IMR-90 (cell line): ENCODE measurements around the gene PDHB. TPM values are rescaled to one million over a fixed set of nuclear protein-coding genes. Genes with fewer than 3 reads are reported as not detected.

Experiments used
- ATAC-seq: fragments of 200-7000 bp; cut with Tn5 transposase; 2 replicates; pipeline ENCODE4 v1.9.1; 2020; ENCODE audit warnings: low read depth, mild to moderate bottlenecking, moderate library complexity
- BruUV-seq: library from RNA; stranded (reverse); fragments of 400-500 nt; replicated peaks from 2 replicates; lab custom pipeline; 2021; lab: Mats Ljungman, UMichigan
- CTCF ChIA-PET: fragments of 300-600 bp; formaldehyde crosslinking; extraction: SDS; loops from one replicate; lab custom pipeline; 2021; ENCODE audit warnings: antibody characterized with exemption; lab: Yijun Ruan, JAX
- POLR2A ChIA-PET: fragments of 300-600 bp; sonication (Branson Sonifier 250); formaldehyde crosslinking; loops from one replicate; lab custom pipeline; 2022; ENCODE audit warnings: antibody characterized with exemption; ENCODE audit not compliant: unreplicated experiment; lab: Charles Lee
- DNase-seq: peaks from one replicate; pipeline ENCODE4 v3.0.0; 2013
- H2AFZ ChIP-seq: replicated peaks from 2 replicates; pipeline ENCODE3; 2013; ENCODE audit warnings: low read length, mild to moderate bottlenecking; ENCODE audit not compliant: poor library complexity
- H2AK5ac ChIP-seq: 2 replicates; pipeline ENCODE4 v1.6.1; 2013; ENCODE audit warnings: low read depth, low read length, inconsistent platforms
- H2AK9ac ChIP-seq: replicated peaks from 2 replicates; pipeline ENCODE3; 2013; ENCODE audit warnings: mild to moderate bottlenecking, low read depth, low read length, moderate library complexity; ENCODE audit not compliant: poor library complexity
- H2BK120ac ChIP-seq: 2 replicates; pipeline ENCODE4 v1.6.1; 2013; ENCODE audit warnings: low read depth, low read length, inconsistent platforms
- H2BK15ac ChIP-seq: 3 replicates; pipeline ENCODE4 v1.6.1; 2013; ENCODE audit warnings: low read depth, low read length, inconsistent platforms
- H2BK20ac ChIP-seq: 2 replicates; pipeline ENCODE4 v1.6.1; 2013; ENCODE audit warnings: low read depth, mild to moderate bottlenecking, inconsistent platforms, low read length, moderate library complexity
- H2BK5ac ChIP-seq: 2 replicates; pipeline ENCODE4 v1.6.1; 2013; ENCODE audit warnings: mild to moderate bottlenecking, low read depth, low read length, inconsistent platforms; ENCODE audit not compliant: poor library complexity, severe bottlenecking
- H3K14ac ChIP-seq: replicated peaks from 2 replicates; pipeline ENCODE4 v1.6.1; 2013; ENCODE audit warnings: low read depth, low read length, inconsistent platforms
- H3K18ac ChIP-seq: 2 replicates; pipeline ENCODE4 v1.6.1; 2013; ENCODE audit warnings: low read depth, low read length, control low read depth
- H3K23ac ChIP-seq: 2 replicates; pipeline ENCODE4 v1.6.1; 2013; ENCODE audit warnings: low read depth, low read length, inconsistent platforms
- H3K27ac ChIP-seq: 2 replicates; pipeline ENCODE4 v1.5.1; 2013; ENCODE audit warnings: mild to moderate bottlenecking, control low read depth, low read length; ENCODE audit not compliant: insufficient read depth
- H3K27me3 ChIP-seq: 2 replicates; pipeline ENCODE4 v1.6.1; 2013; ENCODE audit warnings: low read length; ENCODE audit not compliant: control insufficient read depth, insufficient read depth
- H3K36me3 ChIP-seq: 2 replicates; pipeline ENCODE4 v1.6.1; 2013; ENCODE audit warnings: low read length, mixed read lengths; ENCODE audit not compliant: control insufficient read depth, insufficient read depth
- H3K4ac ChIP-seq: 2 replicates; pipeline ENCODE4 v1.6.1; 2013; ENCODE audit warnings: low read depth, low read length, inconsistent platforms
- H3K4me1 ChIP-seq: 2 replicates; pipeline ENCODE4 v1.6.1; 2013; ENCODE audit warnings: low read length, mixed read lengths; ENCODE audit not compliant: control insufficient read depth, insufficient read depth
- H3K4me2 ChIP-seq: 2 replicates; pipeline ENCODE4 v1.6.1; 2013; ENCODE audit warnings: low read depth, mild to moderate bottlenecking, control low read depth, low read length, moderate library complexity
- H3K4me3 ChIP-seq: 2 replicates; pipeline ENCODE4 v1.5.1; 2013; ENCODE audit warnings: low read depth, mild to moderate bottlenecking, control low read depth, low read length, moderate library complexity; ENCODE audit not compliant: insufficient read depth
- H3K56ac ChIP-seq: 2 replicates; pipeline ENCODE4 v1.6.1; 2013; ENCODE audit warnings: low read length, inconsistent platforms; ENCODE audit not compliant: insufficient read depth; ENCODE audit errors: extremely low read depth
- H3K79me1 ChIP-seq, 2 experiments: 2 replicates each; pipeline ENCODE4 v1.6.1; 2013; ENCODE audit warnings: low read length in 2 of 2, inconsistent platforms in 1 of 2, low read depth in 1 of 2
- H3K9ac ChIP-seq: 2 replicates; pipeline ENCODE4 v1.6.1; 2013; ENCODE audit warnings: low read depth, low read length, control low read depth
- H3K9me1 ChIP-seq: 2 replicates; pipeline ENCODE4 v1.6.1; 2013; ENCODE audit warnings: low read length, inconsistent platforms; ENCODE audit not compliant: insufficient read depth
- H3K9me3 ChIP-seq: 2 replicates; pipeline ENCODE4 v1.6.1; 2013; ENCODE audit warnings: low read length; ENCODE audit not compliant: control insufficient read depth, insufficient read depth
- H4K20me1 ChIP-seq: 2 replicates; pipeline ENCODE4 v1.6.1; 2013; ENCODE audit warnings: low read length, inconsistent platforms; ENCODE audit not compliant: insufficient read depth
- H4K5ac ChIP-seq: 2 replicates; pipeline ENCODE4 v1.6.1; 2013; ENCODE audit warnings: mild to moderate bottlenecking, low read depth, low read length, control low read depth
- H4K8ac ChIP-seq, 2 experiments: 2 replicates each; pipeline ENCODE4 v1.6.1; 2013; ENCODE audit warnings: low read depth in 2 of 2, low read length in 2 of 2, control low read depth in 1 of 2, inconsistent platforms in 1 of 2
- H4K91ac ChIP-seq: 2 replicates; pipeline ENCODE4 v1.6.1; 2013; ENCODE audit warnings: low read depth, low read length, inconsistent platforms; ENCODE audit not compliant: insufficient read depth
- BHLHE40 ChIP-seq: fragments of 150-350 bp; IDR thresholded peaks from 2 replicates; pipeline ENCODE4 v1.6.1; 2016; ENCODE audit warnings: mild to moderate bottlenecking, low read depth, low read length
- CHD1 ChIP-seq: IDR thresholded peaks from 2 replicates; pipeline ENCODE4 v1.6.1; 2012; ENCODE audit warnings: low read depth, low read length, improper control_type of control experiment
- ELK1 ChIP-seq: fragments of 150-350 bp; IDR thresholded peaks from 2 replicates; pipeline ENCODE4 v1.6.1; 2016; ENCODE audit warnings: low read depth, mild to moderate bottlenecking, low read length, moderate library complexity, borderline replicate concordance
- MXI1 ChIP-seq: IDR thresholded peaks from 2 replicates; pipeline ENCODE4 v1.6.1; 2012; ENCODE audit warnings: low read depth, mild to moderate bottlenecking, low read length, moderate library complexity, borderline replicate concordance
- NFE2L2 ChIP-seq: fragments of 150-350 bp; IDR thresholded peaks from 2 replicates; pipeline ENCODE4 v1.6.1; 2016; ENCODE audit warnings: low read depth, mild to moderate bottlenecking, low read length
- POLR2A ChIP-seq: IDR thresholded peaks from 2 replicates; pipeline ENCODE4 v1.6.1; 2012; ENCODE audit warnings: mild to moderate bottlenecking, low read depth, low read length
- RCOR1 ChIP-seq: IDR thresholded peaks from 2 replicates; pipeline ENCODE4 v1.6.1; 2012; ENCODE audit warnings: mild to moderate bottlenecking, low read length, improper control_type of control experiment; ENCODE audit not compliant: insufficient replicate concordance
- RFX5 ChIP-seq: IDR thresholded peaks from 2 replicates; pipeline ENCODE4 v1.8.0; 2012; ENCODE audit warnings: low read depth, mild to moderate bottlenecking, low read length, moderate library complexity
- SMC3 ChIP-seq: fragments of 150-350 bp; IDR thresholded peaks from 2 replicates; pipeline ENCODE4 v1.6.1; 2016; ENCODE audit warnings: low read depth, mild to moderate bottlenecking, antibody characterized with exemption, low read length, moderate library complexity
- WGBS, 2 experiments: methylation state at CpG; one replicate each; pipeline versions ENCODE4 v1.1.5 to v1.1.7; 2013; ENCODE audit warnings: missing lambda C conversion rate in 2 of 2; ENCODE audit not compliant: insufficient read length in 1 of 2; ENCODE audit errors: extremely low coverage in 2 of 2; 5-methylcytosine and 5-hydroxymethylcytosine counted together
- dilution Hi-C: fragments of 300-500 bp; cut with HindIII; formaldehyde crosslinking; loops from one replicate; pipeline ENCODE4 v1.14.3; 2018; ENCODE audit warnings: low sequenced_read_pairs; ENCODE audit not compliant: unreplicated experiment
- in situ Hi-C: fragments of 300-500 bp; cut with MboI; formaldehyde crosslinking; loops from 3 replicates; pipeline ENCODE4 v1.14.3; 2019; ENCODE audit warnings: low sequenced_read_pairs, inconsistent platforms, mixed read lengths
- intact Hi-C: fragments of 100-400 bp; cut with micrococcal nuclease; formaldehyde crosslinking; loops from 2 replicates; pipeline ENCODE4 v1.10.0; 2022
- polyA plus RNA-seq, 3 experiments: library from polyadenylated mRNA; depleted of rRNA; stranded (reverse); fragments of >200 nt; gene quantifications; 2 replicates each; pipeline ENCODE4 v1.2.3, GENCODE V29; 2012; ENCODE audit warnings: low replicate concordance in 1 of 3
- total RNA-seq: library from RNA; depleted of rRNA; stranded (reverse); fragments of >200 nt; gene quantifications from 2 replicates; pipeline ENCODE4 v1.2.3, GENCODE V29; 2012

Gene PDHB
- total and polyA plus RNA-seq, 2 of the 4 experiments (the other 2 are of a cell fraction) = 69.2 to 73.5 TPM

GRCh38 chr3:58474348-58474911 is 40.8 kb upstream of the PDHB start:
- no peaks in the 10 kb centered on the region for H4K20me1 ChIP-seq
- no TSS peak for BruUV-seq
- H4K91ac ChIP-seq = no peak overlapping the region
- no peak overlapping the region for H3K4me3 ChIP-seq
- no peak overlapping the region for H2AFZ ChIP-seq
- H3K18ac ChIP-seq = no peak overlapping the region
- peaks cover 4% of the 10 kb centered on the region; the same call in 1 of the 2 replicates for H3K27me3 ChIP-seq
- H3K4me1 ChIP-seq = peaks cover 14% of the 10 kb centered on the region
- H3K56ac ChIP-seq = no peak overlapping the region
- H2BK20ac ChIP-seq = no peak overlapping the region
- peaks cover 10% of the 10 kb centered on the region for H3K9me1 ChIP-seq
- H2BK5ac ChIP-seq = no peak overlapping the region
- CTCF ChIA-PET = interaction anchor here (1.0 kb wide), 1 partner anchor 9 kb away, joined by 3 read pairs; no protein-coding TSS in a partner anchor
- POLR2A ChIA-PET = no interaction called here
- WGBS, 2 experiments = no CpG with 5 or more reads among the region's 1 CpG
- H3K27ac ChIP-seq = no peak overlapping the region
- H4K8ac ChIP-seq = no peak overlapping the region
- no peak overlapping the region for H4K5ac ChIP-seq
- no peak overlapping the region for H3K4me2 ChIP-seq
- DNase-seq (no peak), ATAC-seq (no peak)
- H2BK120ac ChIP-seq = no peak overlapping the region
- H3K23ac ChIP-seq = no peak overlapping the region
- H3K14ac ChIP-seq = no peak overlapping the region
- no peaks in the 10 kb centered on the region for H3K79me1 ChIP-seq
- H3K4ac ChIP-seq = no peak overlapping the region
- H2AK9ac ChIP-seq = no peak overlapping the region
- H3K9me3 ChIP-seq = peaks cover 4% of the 10 kb centered on the region
- no peaks in the 10 kb centered on the region for H3K36me3 ChIP-seq
- no peak overlapping the region for H3K9ac ChIP-seq
- intact Hi-C loops = loop anchor here (5.0 kb wide), 1 partner anchor 37 kb away; no protein-coding TSS in a partner anchor
- TF ChIP-seq RFX5 (no peak), BHLHE40 (no peak), NFE2L2 (no peak), RCOR1 (no peak), POLR2A (no peak), ELK1 (no peak), SMC3 (no peak), CHD1 (no peak), MXI1 (no peak)
- H2BK15ac ChIP-seq = no peak overlapping the region
- no peak overlapping the region for H2AK5ac ChIP-seq
- in situ Hi-C loops = no loop called here
- dilution Hi-C loops = no loop called here
